ENCODE results near the gene APOF.
"Not testable (repeated sequence)": the region's sequence is repeated elsewhere in the genome, so short reads cannot be mapped to it uniquely, and the experiment has no call there.

DNA sequence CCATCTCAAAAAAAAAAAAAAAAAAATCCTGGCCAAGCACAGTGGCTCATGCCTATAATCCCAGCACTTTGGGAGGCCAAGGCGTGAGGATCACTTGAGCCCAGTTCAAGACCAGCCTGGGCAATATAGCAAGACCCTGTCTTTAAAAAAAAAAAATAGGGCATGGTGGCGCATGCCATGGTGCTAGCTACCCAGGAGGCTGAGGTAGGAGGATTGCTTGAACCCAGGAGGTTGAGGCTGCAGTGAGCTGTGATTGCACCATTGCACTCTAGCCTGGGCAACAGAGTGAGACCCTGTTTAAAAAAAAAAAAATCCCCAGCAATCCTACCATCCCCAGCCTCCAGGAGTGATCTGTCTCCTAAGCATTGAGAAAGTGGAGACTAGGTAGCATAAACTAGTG is 20.4 kb downstream of the APOF start:
- TF ChIP-seq CTCF (tag by site-specific recombination; IDR thresholded peaks at IDR 0.05); HIC1 (tag by site-specific recombination; IDR thresholded peaks at IDR 0.05); ZNF280D (tag by site-specific recombination; IDR thresholded peaks at IDR 0.05); SALL2 (tag by site-specific recombination; IDR thresholded peaks at IDR 0.05; ENCODE audit: borderline replicate concordance); KLF10 (tag by site-specific recombination; IDR thresholded peaks at IDR 0.05); ZNF146 (tag by site-specific recombination; IDR thresholded peaks at IDR 0.05): not testable (repeated sequence)
